Measurements from ENCODE around the gene ZNF565.

The ZNF565 gene

DNA sequence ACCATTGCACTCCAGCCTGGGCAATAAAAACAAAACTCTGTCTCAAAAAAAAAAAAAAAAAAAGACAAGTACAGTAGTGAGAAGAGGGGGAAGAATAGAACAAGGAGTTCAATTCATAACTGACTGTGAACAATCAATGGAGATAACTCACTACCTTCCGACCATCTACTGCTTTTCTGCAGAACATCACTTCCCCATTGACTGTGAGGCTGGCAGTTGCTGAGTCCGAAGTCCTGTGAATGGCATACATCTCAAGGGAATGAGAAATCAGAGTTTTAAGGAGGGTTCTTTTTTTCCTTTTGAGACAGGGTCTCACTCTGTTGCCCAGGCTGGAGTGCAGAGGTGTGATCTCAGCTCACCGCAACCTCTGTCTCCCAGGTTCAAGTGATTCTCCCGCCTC lies 11.2 kb downstream of the ZNF565 start:
- no peaks in the 10 kb centered on the region for H3K27me3 ChIP-seq (ENCODE audit: insufficient read depth, poor library complexity, severe bottlenecking)
- no peak overlapping the region for H3K27ac ChIP-seq (replicated peaks)
- H3K4me3 ChIP-seq (replicated peaks; ENCODE audit: insufficient read depth, low read length): no peak overlapping the region
- no peak for TF ChIP-seq SPI1 (IDR thresholded peaks at IDR 0.05; ENCODE audit: borderline replicate concordance, low read depth)
- no peak for TF ChIP-seq GABPA (IDR thresholded peaks at IDR 0.05; ENCODE audit: low read depth)
- TF ChIP-seq POLR2AphosphoS5 (IDR thresholded peaks at IDR 0.05; ENCODE audit: low read depth): no peak
- TF ChIP-seq, protein P1, sequence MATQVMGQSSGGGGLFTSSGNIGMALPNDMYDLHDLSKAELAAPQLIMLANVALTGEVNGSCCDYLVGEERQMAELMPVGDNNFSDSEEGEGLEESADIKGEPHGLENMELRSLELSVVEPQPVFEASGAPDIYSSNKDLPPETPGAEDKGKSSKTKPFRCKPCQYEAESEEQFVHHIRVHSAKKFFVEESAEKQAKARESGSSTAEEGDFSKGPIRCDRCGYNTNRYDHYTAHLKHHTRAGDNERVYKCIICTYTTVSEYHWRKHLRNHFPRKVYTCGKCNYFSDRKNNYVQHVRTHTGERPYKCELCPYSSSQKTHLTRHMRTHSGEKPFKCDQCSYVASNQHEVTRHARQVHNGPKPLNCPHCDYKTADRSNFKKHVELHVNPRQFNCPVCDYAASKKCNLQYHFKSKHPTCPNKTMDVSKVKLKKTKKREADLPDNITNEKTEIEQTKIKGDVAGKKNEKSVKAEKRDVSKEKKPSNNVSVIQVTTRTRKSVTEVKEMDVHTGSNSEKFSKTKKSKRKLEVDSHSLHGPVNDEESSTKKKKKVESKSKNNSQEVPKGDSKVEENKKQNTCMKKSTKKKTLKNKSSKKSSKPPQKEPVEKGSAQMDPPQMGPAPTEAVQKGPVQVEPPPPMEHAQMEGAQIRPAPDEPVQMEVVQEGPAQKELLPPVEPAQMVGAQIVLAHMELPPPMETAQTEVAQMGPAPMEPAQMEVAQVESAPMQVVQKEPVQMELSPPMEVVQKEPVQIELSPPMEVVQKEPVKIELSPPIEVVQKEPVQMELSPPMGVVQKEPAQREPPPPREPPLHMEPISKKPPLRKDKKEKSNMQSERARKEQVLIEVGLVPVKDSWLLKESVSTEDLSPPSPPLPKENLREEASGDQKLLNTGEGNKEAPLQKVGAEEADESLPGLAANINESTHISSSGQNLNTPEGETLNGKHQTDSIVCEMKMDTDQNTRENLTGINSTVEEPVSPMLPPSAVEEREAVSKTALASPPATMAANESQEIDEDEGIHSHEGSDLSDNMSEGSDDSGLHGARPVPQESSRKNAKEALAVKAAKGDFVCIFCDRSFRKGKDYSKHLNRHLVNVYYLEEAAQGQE (IDR thresholded peaks at IDR 0.05; ENCODE audit: insufficient replicate concordance, low read depth): no peak
- TF ChIP-seq, protein P2, sequence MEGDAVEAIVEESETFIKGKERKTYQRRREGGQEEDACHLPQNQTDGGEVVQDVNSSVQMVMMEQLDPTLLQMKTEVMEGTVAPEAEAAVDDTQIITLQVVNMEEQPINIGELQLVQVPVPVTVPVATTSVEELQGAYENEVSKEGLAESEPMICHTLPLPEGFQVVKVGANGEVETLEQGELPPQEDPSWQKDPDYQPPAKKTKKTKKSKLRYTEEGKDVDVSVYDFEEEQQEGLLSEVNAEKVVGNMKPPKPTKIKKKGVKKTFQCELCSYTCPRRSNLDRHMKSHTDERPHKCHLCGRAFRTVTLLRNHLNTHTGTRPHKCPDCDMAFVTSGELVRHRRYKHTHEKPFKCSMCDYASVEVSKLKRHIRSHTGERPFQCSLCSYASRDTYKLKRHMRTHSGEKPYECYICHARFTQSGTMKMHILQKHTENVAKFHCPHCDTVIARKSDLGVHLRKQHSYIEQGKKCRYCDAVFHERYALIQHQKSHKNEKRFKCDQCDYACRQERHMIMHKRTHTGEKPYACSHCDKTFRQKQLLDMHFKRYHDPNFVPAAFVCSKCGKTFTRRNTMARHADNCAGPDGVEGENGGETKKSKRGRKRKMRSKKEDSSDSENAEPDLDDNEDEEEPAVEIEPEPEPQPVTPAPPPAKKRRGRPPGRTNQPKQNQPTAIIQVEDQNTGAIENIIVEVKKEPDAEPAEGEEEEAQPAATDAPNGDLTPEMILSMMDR (IDR thresholded peaks at IDR 0.05; ENCODE audit: insufficient read depth, low read length): no peak
- no peak for DNase-seq (ENCODE audit: low read depth in 1 of 2, low spot score in 1 of 2)

DNA sequence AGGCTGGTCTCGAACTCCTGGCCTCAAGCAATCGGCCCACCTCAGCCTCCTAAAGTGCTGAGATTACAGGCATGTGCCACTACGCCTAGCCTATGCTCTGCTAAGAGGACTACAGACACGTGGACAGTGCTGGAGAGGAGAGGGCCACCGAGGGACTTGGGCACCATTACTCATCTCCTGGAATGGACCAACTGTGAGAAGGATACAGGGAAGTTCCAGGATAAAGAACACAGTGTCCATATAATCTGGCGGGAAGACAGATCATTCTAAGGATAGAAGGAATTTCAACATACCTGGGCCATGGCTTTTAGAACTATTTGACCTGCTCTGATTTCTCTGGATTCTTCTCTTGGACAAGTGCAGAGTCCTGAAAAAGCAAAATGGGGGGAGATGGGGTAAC lies 12.8 kb downstream of the ZNF565 start:
- no peak overlapping the region for H3K4me3 ChIP-seq (replicated peaks; ENCODE audit: insufficient read depth, low read length)
- DNase-seq (ENCODE audit: low read depth in 1 of 2, low spot score in 1 of 2): no peak
- H3K27me3 ChIP-seq (ENCODE audit: insufficient read depth, poor library complexity, severe bottlenecking): no peaks in the 10 kb centered on the region
- TF ChIP-seq SPI1 (IDR thresholded peaks at IDR 0.05; ENCODE audit: borderline replicate concordance, low read depth) (no peak), GABPA (IDR thresholded peaks at IDR 0.05; ENCODE audit: low read depth) (no peak), POLR2AphosphoS5 (IDR thresholded peaks at IDR 0.05; ENCODE audit: low read depth) (no peak)
- TF ChIP-seq, protein P1 (IDR thresholded peaks at IDR 0.05; ENCODE audit: insufficient replicate concordance, low read depth): no peak
- TF ChIP-seq, protein P2 (IDR thresholded peaks at IDR 0.05; ENCODE audit: insufficient read depth, low read length): no peak
- no peak overlapping the region for H3K27ac ChIP-seq (replicated peaks)

DNA sequence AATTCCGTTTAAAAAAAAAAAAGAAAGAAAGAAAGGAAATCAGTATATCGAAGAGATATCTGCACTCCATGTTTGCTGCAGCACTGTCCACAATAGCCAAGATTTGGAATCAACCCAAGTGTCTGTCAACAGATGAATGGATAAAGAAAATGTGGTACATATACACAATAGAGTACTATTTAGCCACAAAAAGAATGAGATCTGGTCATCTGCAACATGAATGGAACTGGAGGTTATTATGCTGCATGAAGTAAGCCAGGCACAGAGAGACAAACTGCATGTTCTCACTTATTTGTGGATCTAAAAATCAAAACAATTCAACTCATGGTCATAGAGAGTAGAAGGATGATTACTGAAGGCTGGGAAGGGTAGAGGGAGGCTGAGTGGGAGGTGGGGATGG lies 16.3 kb downstream of the ZNF565 start:
- TF ChIP-seq GABPA (IDR thresholded peaks at IDR 0.05; ENCODE audit: low read depth): no peak
- TF ChIP-seq, protein P1 (IDR thresholded peaks at IDR 0.05; ENCODE audit: insufficient replicate concordance, low read depth): no peak
- TF ChIP-seq, protein P2 (IDR thresholded peaks at IDR 0.05; ENCODE audit: insufficient read depth, low read length): no peak
- no peak for TF ChIP-seq SPI1 (IDR thresholded peaks at IDR 0.05; ENCODE audit: borderline replicate concordance, low read depth)
- TF ChIP-seq POLR2AphosphoS5 (IDR thresholded peaks at IDR 0.05; ENCODE audit: low read depth): no peak
- Histone ChIP-seq H3K4me3 (replicated peaks; ENCODE audit: insufficient read depth, low read length) (no peak overlapping the region), H3K27ac (replicated peaks) (no peak overlapping the region), H3K27me3 (ENCODE audit: insufficient read depth, poor library complexity, severe bottlenecking) (no peaks in the 10 kb centered on the region)
- DNase-seq (ENCODE audit: low read depth in 1 of 2, low spot score in 1 of 2): no peak
